Naive thymus-derived CD4-positive, alpha-beta T cell (primary cell): Measurements from ENCODE around the gene RGS8. TPM values are rescaled to one million over a fixed set of nuclear protein-coding genes. Genes with fewer than 3 reads are reported as not detected.

Experiments used
- ATAC-seq: fragments of 150-1000 bp; cut with Tn5 transposase; 2 replicates; pipeline ENCODE4 v1.10.0; 2021; ENCODE audit warnings: mild to moderate bottlenecking, moderate library complexity
- CTCF ChIA-PET: fragments of 350-600 bp; sonication (Branson Sonifier 250); formaldehyde crosslinking; loops from one replicate; lab custom pipeline; 2021; ENCODE audit warnings: antibody characterized with exemption; lab: Charles Lee
- POLR2A ChIA-PET: fragments of 350-600 bp; sonication (Branson Sonifier 250); formaldehyde crosslinking; loops from one replicate; lab custom pipeline; 2021; ENCODE audit warnings: antibody characterized with exemption, inconsistent platforms; lab: Charles Lee
- DNase-seq, 9 donors: peaks; one replicate each; pipeline versions ENCODE4 v3.0.0 to v3.0.0-alpha.2; 2020 to 2022; ENCODE audit warnings: mixed read lengths in 1 of 9
- H3K27ac ChIP-seq: one replicate; pipeline ENCODE4 v1.7.0; 2013; ENCODE audit warnings: mild to moderate bottlenecking, low read depth, low read length, moderate library complexity
- H3K27me3 ChIP-seq, 2 donors: one replicate each; pipeline ENCODE4 v1.7.0; 2013; ENCODE audit warnings: low read length in 2 of 2, mild to moderate bottlenecking in 2 of 2, moderate library complexity in 2 of 2; ENCODE audit not compliant: control insufficient read depth in 2 of 2, insufficient read depth in 2 of 2
- H3K36me3 ChIP-seq, 3 experiments: 1 replicate in 2 of 3; 2 replicates in 1 of 3; pipeline ENCODE4 v1.7.0; 2013; ENCODE audit warnings: low read length in 3 of 3, mild to moderate bottlenecking in 3 of 3, moderate library complexity in 1 of 3; ENCODE audit not compliant: insufficient read depth in 3 of 3, control insufficient read depth in 2 of 3
- H3K4me1 ChIP-seq, 2 donors: one replicate each; pipeline ENCODE4 v1.7.0; 2013; ENCODE audit warnings: low read length in 2 of 2, mild to moderate bottlenecking in 2 of 2, moderate library complexity in 1 of 2; ENCODE audit not compliant: control insufficient read depth in 2 of 2, insufficient read depth in 2 of 2
- H3K4me3 ChIP-seq: 2 replicates; pipeline ENCODE4 v1.7.0; 2013; ENCODE audit warnings: mild to moderate bottlenecking, low read length
- H3K9me3 ChIP-seq, 3 experiments: 1 replicate in 2 of 3; 2 replicates in 1 of 3; pipeline ENCODE4 v1.7.0; 2013; ENCODE audit warnings: low read length in 3 of 3; ENCODE audit not compliant: control insufficient read depth in 2 of 3
- H3K27ac Mint-ChIP-seq, 9 donors: one replicate each; pipeline ENCODE4 v1.8.0; 2020 to 2022; ENCODE audit warnings: mixed read lengths in 9 of 9, mild to moderate bottlenecking in 8 of 9, moderate library complexity in 5 of 9, inconsistent platforms in 2 of 9
- H3K27me3 Mint-ChIP-seq, 5 donors: one replicate each; pipeline ENCODE4 v1.8.0; 2021 to 2022; ENCODE audit warnings: mixed read lengths in 5 of 5, mild to moderate bottlenecking in 1 of 5
- H3K36me3 Mint-ChIP-seq, 5 donors: one replicate each; pipeline ENCODE4 v1.8.0; 2020 to 2022; ENCODE audit warnings: mixed read lengths in 5 of 5, mild to moderate bottlenecking in 3 of 5, inconsistent platforms in 1 of 5
- H3K4me1 Mint-ChIP-seq, 7 donors: one replicate each; pipeline ENCODE4 v1.8.0; 2020 to 2022; ENCODE audit warnings: mixed read lengths in 7 of 7, mild to moderate bottlenecking in 3 of 7, inconsistent platforms in 1 of 7
- H3K4me3 Mint-ChIP-seq, 10 donors: one replicate each; pipeline ENCODE4 v1.8.0; 2020 to 2022; ENCODE audit warnings: mild to moderate bottlenecking in 10 of 10, mixed read lengths in 10 of 10, moderate library complexity in 6 of 10, inconsistent platforms in 2 of 10
- H3K9me3 Mint-ChIP-seq, 11 donors: one replicate each; pipeline ENCODE4 v1.8.0; 2020 to 2022; ENCODE audit warnings: mixed read lengths in 11 of 11, mild to moderate bottlenecking in 4 of 11, inconsistent platforms in 1 of 11, moderate library complexity in 1 of 11
- intact Hi-C, 2 donors: fragments of 100-400 bp; cut with micrococcal nuclease; formaldehyde crosslinking; loops; one replicate each; pipeline ENCODE4 v1.15.1; 2023
- polyA plus RNA-seq, 2 donors: library from polyadenylated mRNA; unstranded; fragments of 300-500 nt; fragmentation: Illumina TruSeq; gene quantifications; one replicate each; pipeline ENCODE4 v1.2.3, GENCODE V29; 2021
- total RNA-seq, 6 experiments: library from RNA in 5 of 6; stranded (reverse) in 5 of 6; gene quantifications; 1 replicate in 5 of 6; 2 replicates in 1 of 6; pipeline ENCODE4 v1.2.3 and lab custom pipeline; 2021 to 2026

The RGS8 gene
- total and polyA plus RNA-seq, 7 experiments from 2014 or later = not detected

DNA sequence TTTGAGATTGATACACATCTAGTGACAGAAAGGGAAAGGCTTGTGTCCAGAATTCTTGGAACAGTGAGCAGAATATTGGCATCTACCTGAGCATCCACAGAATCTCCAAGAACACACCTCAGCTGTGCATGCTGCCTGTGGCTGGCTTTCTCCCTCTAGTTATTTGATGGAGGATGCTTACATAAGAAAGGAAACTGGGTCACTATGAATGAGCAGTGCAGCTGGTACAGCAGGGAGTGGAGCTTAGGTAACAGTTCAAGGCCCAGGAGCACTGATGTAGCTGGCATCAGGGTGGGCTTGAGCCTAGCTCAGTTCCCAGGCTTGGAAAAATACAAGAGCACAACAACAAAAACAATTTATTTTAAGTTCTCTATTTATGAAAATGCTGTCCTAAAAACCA lies 26.3 kb downstream of the RGS8 start:
- CTCF ChIA-PET = interaction anchor here (0.7 kb wide), 1 partner anchor 8 kb away, joined by 6 read pairs; no protein-coding TSS in a partner anchor
- intact Hi-C loops = no loop called here
- no peaks in the 10 kb centered on the region for H3K9me3 Mint-ChIP-seq

DNA sequence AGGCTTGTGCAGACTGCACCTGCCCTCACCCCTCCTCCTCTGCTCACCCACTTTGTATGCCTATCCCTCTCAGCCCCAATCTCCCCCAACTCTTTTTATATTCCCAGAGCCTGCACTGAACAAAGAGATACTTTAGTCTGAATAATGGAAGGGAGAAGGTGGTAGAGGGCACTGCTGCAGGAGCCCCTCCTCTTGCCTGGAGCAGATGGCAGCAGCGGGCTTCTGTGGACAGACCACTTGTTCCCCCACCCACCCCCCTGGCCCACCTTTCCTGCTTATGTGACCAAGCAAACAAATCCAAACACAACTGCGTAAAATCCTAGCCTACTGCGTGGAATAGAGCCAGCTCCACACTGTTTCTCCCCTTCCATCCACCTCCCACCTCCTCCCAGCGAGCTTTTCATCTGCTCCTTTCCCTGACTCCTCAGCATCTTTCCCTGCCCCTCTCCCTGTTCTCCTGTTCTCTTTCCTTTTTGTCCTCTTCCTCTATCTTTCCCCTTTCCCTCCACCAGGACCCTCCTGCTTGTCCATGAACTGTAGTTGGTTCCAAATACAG lies 27.5 kb downstream of the RGS8 start:
- ATAC-seq (no peak), DNase-seq (no peak)
- Histone ChIP-seq H3K27ac (no peak overlapping the region), H3K27me3 (no peaks in the 10 kb centered on the region), H3K4me3 (no peak overlapping the region), H3K9me3 (no peaks in the 10 kb centered on the region), H3K4me1 (no peaks in the 10 kb centered on the region), H3K36me3 (no peaks in the 10 kb centered on the region)
- Mint-ChIP-seq H3K27ac (no peak overlapping the region), H3K36me3 (no peaks in the 10 kb centered on the region), H3K9me3 (no peaks in the 10 kb centered on the region), H3K27me3 (peaks cover 0 to 27% (median 5%) of the 10 kb centered on the region in 5 donors), H3K4me1 (no peaks in the 10 kb centered on the region), H3K4me3 (no peak overlapping the region)
- ChIA-PET CTCF (no interaction called here), POLR2A (no interaction called here)
- intact Hi-C loops = no loop called here

More for the DNA sequence above, 26.3 kb downstream of the RGS8 start:
- Histone ChIP-seq H3K27ac (no peak overlapping the region), H3K27me3 (no peaks in the 10 kb centered on the region), H3K4me1 (no peaks in the 10 kb centered on the region), H3K9me3 (no peaks in the 10 kb centered on the region), H3K36me3 (no peaks in the 10 kb centered on the region), H3K4me3 (no peak overlapping the region)
- Mint-ChIP-seq H3K36me3 (no peaks in the 10 kb centered on the region), H3K27me3 (peaks cover 0 to 34% (median 5%) of the 10 kb centered on the region in 5 donors), H3K4me1 (no peaks in the 10 kb centered on the region), H3K4me3 (no peak overlapping the region), H3K27ac (no peak overlapping the region)
- ATAC-seq (no peak), DNase-seq (no peak)
- POLR2A ChIA-PET = no interaction called here

DNA sequence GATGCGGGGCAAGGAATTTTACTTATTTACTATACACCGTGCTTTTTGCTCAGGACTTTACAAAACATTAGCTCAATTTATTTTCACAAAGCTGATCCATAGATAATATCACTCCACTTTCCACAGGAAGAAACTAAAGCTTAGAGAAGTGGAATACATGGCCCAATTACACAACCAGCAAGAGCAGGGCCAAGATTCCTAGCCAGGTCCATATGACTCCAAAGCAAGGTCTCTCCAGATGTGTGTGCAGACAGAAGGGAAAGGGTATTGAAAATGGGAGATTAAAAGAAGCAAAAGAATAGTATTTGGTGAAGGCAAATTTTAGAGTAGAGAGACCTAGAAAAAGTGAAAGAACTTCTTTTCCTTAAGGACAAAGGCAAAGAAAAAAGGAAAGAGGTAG lies 30.4 kb downstream of the RGS8 start:
- H3K27me3 ChIP-seq = no peaks in the 10 kb centered on the region
- intact Hi-C loops = no loop called here
- H3K4me1 ChIP-seq = no peaks in the 10 kb centered on the region
- H3K36me3 ChIP-seq = no peaks in the 10 kb centered on the region
- Mint-ChIP-seq H3K27ac (no peak overlapping the region), H3K36me3 (no peaks in the 10 kb centered on the region), H3K4me1 (peaks cover 4 to 8% (median 6%) of the 10 kb centered on the region in 7 donors), H3K4me3 (no peak overlapping the region), H3K27me3 (peaks cover 0 to 13% (median 3%) of the 10 kb centered on the region in 5 donors), H3K9me3 (no peaks in the 10 kb centered on the region)
- ChIA-PET POLR2A (no interaction called here), CTCF (no interaction called here)
- ATAC-seq = no peak
- no peak overlapping the region for H3K27ac ChIP-seq
- no peak for DNase-seq
- H3K9me3 ChIP-seq = no peaks in the 10 kb centered on the region
- no peak overlapping the region for H3K4me3 ChIP-seq

DNA sequence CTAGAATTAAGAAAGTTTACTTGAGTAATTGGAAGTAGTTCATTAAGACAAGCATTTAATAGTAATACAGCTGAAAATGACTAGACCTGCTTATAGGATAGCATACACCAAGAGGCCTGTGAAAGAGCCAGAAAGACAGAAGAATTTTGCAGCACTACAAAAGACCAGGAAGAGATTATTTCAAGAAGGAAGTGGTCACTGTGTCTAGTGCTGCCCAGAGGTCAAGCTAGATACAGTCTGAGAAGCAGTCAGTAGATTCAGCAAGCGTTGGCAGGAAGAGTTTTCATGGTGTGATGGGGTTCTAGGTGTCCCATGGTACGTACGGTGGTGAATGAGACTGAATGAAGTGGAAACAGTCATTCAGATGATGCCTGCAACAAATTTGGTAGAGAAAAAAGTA lies 31.5 kb downstream of the RGS8 start:
- Histone ChIP-seq H3K27me3 (no peaks in the 10 kb centered on the region), H3K4me1 (no peaks in the 10 kb centered on the region), H3K27ac (no peak overlapping the region), H3K4me3 (no peak overlapping the region), H3K9me3 (no peaks in the 10 kb centered on the region), H3K36me3 (no peaks in the 10 kb centered on the region)
- ATAC-seq = no peak
- ChIA-PET POLR2A (no interaction called here), CTCF (interaction anchor here (1.3 kb wide), 1 partner anchor 9 kb away, joined by 3 read pairs; no protein-coding TSS in a partner anchor)
- Mint-ChIP-seq H3K27me3 (peaks cover 0 to 8% (median 0%) of the 10 kb centered on the region in 5 donors), H3K4me1 (peaks cover 4 to 8% (median 6%) of the 10 kb centered on the region in 7 donors), H3K27ac (no peak overlapping the region), H3K4me3 (no peak overlapping the region), H3K9me3 (no peaks in the 10 kb centered on the region), H3K36me3 (no peaks in the 10 kb centered on the region)
- no peak for DNase-seq
- intact Hi-C loops = no loop called here

DNA sequence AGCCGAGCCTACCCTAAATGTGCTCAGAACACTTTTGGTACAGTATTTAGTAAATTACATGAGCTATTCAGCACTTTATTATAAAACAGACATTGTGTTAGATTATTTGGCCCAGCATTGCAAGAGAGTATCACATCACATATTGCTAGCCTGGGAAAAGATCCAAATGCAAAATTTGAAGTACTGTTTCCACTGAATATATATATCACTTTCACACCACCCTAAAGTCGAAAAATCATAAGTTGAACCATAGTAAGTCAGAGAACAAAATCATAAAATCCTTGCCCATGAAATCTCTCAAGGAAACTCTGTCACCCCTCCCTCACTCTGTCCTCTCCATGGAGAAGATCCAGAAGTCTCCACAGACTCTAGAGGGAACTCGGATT lies 33.1 kb downstream of the RGS8 start:
- Histone ChIP-seq H3K27ac (no peak overlapping the region), H3K9me3 (no peaks in the 10 kb centered on the region), H3K36me3 (no peaks in the 10 kb centered on the region), H3K27me3 (no peaks in the 10 kb centered on the region), H3K4me3 (no peak overlapping the region), H3K4me1 (no peaks in the 10 kb centered on the region)
- intact Hi-C loops = no loop called here
- POLR2A ChIA-PET = no interaction called here
- Mint-ChIP-seq H3K27me3 (peaks cover 0 to under 1% (median 0%) of the 10 kb centered on the region in 5 donors), H3K36me3 (no peaks in the 10 kb centered on the region), H3K4me3 (no peak overlapping the region), H3K27ac (peak overlapping the region in 1 of 9 donors; percentile 39), H3K4me1 (peaks cover 4 to 8% (median 6%) of the 10 kb centered on the region in 7 donors), H3K9me3 (no peaks in the 10 kb centered on the region)
- no peak for ATAC-seq
- CTCF ChIA-PET = no interaction called here
- no peak for DNase-seq

DNA sequence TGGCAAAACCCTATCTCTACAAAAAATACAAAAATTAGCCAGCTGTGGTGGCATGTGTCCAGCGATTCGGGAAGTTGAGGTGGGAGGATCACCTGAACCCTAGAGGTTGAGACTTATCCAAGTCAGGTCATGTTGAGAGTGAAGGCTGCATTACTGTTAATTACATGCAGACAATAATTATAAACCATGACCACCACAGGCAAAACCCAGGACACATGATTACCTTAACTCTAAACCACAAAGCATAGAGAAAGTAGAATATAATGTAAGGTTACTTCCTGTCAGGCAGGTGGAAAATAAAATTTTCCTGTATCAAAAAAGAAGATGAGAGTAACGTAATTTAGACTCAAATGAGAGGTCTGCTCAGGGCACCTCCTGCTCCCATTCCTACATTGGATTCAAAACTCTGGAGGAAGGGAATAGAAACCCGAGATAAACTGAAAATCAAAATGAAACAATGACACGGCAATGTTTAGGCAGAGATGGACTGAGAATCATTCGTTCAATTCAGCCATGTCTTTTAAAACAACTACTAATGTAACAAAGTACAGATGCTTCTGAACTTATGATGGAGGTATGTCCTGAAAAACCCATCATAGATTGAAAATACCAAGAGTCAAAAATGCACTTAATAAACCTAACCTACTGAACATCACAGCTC lies 33.6 kb downstream of the RGS8 start:
- no peaks in the 10 kb centered on the region for H3K27me3 ChIP-seq
- DNase-seq = no peak
- H3K9me3 ChIP-seq = no peaks in the 10 kb centered on the region
- ATAC-seq = no peak
- H3K27ac ChIP-seq = no peak overlapping the region
- ChIA-PET CTCF (no interaction called here), POLR2A (no interaction called here)
- intact Hi-C loops = no loop called here
- Mint-ChIP-seq H3K9me3 (no peaks in the 10 kb centered on the region), H3K4me1 (peaks cover 4 to 8% (median 6%) of the 10 kb centered on the region in 7 donors), H3K27ac (no peak overlapping the region), H3K4me3 (no peak overlapping the region), H3K27me3 (no peaks in the 10 kb centered on the region), H3K36me3 (no peaks in the 10 kb centered on the region)
- no peaks in the 10 kb centered on the region for H3K36me3 ChIP-seq
- no peaks in the 10 kb centered on the region for H3K4me1 ChIP-seq
- H3K4me3 ChIP-seq = no peak overlapping the region

DNA sequence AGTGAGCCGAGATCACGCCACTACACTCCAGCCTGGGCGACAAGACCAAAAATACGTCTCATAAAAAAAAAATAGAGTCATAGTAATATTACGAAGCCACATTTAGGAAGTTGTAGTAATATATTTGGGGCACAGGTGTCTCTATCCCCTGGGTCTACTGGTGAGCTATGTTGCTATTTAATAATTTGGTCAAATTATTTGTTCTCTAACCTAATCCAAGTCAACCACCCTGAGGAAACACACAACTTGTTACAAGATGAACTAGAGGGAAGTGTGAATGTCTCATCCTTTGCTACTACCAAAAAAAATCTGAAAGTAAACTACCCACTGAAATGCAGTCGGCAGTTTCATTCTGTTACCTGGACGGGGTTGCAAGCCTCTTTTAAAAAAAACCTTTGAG lies 35.3 kb downstream of the RGS8 start:
- DNase-seq (no peak), ATAC-seq (no peak)
- Histone ChIP-seq H3K9me3 (no peaks in the 10 kb centered on the region), H3K27ac (no peak overlapping the region), H3K36me3 (no peaks in the 10 kb centered on the region), H3K4me3 (no peak overlapping the region), H3K27me3 (no peaks in the 10 kb centered on the region), H3K4me1 (no peaks in the 10 kb centered on the region)
- H3K27ac Mint-ChIP-seq = no peak overlapping the region
- H3K27me3 Mint-ChIP-seq = no peaks in the 10 kb centered on the region
- ChIA-PET POLR2A (interaction anchor here (0.6 kb wide), 1 partner anchor 626 kb away, joined by 3 read pairs; no protein-coding TSS in a partner anchor), CTCF (interaction anchor here (0.6 to 0.8 kb wide), 3 partner anchors 9 to 451 kb away, joined by 3 to 6 read pairs (median 6); no protein-coding TSS in a partner anchor)
- H3K9me3 Mint-ChIP-seq = no peaks in the 10 kb centered on the region
- H3K4me3 Mint-ChIP-seq = no peak overlapping the region
- H3K4me1 Mint-ChIP-seq = peaks cover 4 to 8% (median 6%) of the 10 kb centered on the region in 7 donors
- peaks cover 0 to 2% (median 0%) of the 10 kb centered on the region in 5 donors for H3K36me3 Mint-ChIP-seq
- intact Hi-C loops = no loop called here
